Esophagus muscularis mucosa (tissue), 4 donors: ENCODE results near the gene PARD3B.

ENCODE experiments used
- EP300 ChIP-seq: sonication (generic); formaldehyde crosslinking; IDR thresholded peaks from one replicate; pipeline ENCODE4 v1.6.1; 2017; ENCODE audit warnings: antibody characterized with exemption
- POLR2AphosphoS5 ChIP-seq, 2 donors: sonication (generic); formaldehyde crosslinking; IDR thresholded peaks; one replicate each; pipeline ENCODE4 v1.6.1; 2017; ENCODE audit warnings: antibody characterized with exemption in 2 of 2
- TF ChIP-seq, protein P1 (sequence below), 3 experiments: fragments of 200-600 bp in 2 of 3; fragments of 450-650 bp in 1 of 3; sonication (generic) in 2 of 3; IDR thresholded peaks; one replicate each; pipeline ENCODE4 v1.5.1; 2017 to 2019; ENCODE audit warnings: antibody characterized with exemption in 3 of 3, mild to moderate bottlenecking in 2 of 3, moderate library complexity in 1 of 3

DNA sequence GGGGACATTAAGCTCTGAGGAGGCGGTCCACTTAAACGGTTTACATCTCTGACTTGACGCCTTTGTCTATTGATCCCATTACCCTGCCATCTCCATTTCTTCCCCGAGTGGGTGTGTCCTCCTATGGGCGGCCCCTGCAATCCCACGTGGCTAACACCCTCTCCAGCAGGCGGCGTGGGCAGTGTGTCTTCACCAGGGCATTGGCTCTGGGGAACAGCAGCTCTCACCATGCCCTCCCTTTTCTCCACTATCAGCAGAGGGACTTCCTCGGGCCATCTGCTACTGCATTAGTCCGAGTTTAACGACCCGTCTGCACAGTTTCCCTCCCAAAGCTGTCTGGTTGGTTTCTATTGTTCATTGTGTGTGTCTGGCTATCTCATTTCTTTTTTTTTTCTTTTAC lies 625.1 kb downstream of the PARD3B start:
- TF ChIP-seq POLR2AphosphoS5 (IDR thresholded peaks at IDR 0.05): no peak
- TF ChIP-seq, protein P1, sequence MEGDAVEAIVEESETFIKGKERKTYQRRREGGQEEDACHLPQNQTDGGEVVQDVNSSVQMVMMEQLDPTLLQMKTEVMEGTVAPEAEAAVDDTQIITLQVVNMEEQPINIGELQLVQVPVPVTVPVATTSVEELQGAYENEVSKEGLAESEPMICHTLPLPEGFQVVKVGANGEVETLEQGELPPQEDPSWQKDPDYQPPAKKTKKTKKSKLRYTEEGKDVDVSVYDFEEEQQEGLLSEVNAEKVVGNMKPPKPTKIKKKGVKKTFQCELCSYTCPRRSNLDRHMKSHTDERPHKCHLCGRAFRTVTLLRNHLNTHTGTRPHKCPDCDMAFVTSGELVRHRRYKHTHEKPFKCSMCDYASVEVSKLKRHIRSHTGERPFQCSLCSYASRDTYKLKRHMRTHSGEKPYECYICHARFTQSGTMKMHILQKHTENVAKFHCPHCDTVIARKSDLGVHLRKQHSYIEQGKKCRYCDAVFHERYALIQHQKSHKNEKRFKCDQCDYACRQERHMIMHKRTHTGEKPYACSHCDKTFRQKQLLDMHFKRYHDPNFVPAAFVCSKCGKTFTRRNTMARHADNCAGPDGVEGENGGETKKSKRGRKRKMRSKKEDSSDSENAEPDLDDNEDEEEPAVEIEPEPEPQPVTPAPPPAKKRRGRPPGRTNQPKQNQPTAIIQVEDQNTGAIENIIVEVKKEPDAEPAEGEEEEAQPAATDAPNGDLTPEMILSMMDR (IDR thresholded peaks at IDR 0.05): no peak
- no peak for TF ChIP-seq EP300
